ENCODE results near the gene FGF14.
A peak's percentile ranks its signal among the peaks of the same experiment; 100 is the strongest.

FGF14 gene

DNA sequence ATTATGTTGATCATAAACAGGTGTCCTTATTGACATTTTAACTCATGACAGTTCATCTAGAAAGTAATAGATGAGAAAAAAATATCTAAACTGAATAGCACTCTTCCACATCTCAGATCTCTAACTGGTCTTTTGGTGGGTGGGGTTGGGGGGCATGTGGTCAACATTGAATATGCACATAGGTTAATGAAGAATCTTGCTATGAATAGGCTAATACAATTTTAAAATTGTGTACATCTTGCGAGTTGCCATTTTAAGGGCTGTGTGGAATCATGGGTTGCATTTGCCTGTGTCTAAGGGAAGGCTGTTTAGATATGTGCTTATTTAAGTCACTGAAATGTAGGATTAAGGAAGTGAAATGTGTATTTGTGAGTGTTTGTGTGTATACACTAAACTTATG is 603.4 kb downstream of the FGF14 start:
- Mint-ChIP-seq H3K27ac (no peak overlapping the region), H3K36me3 (no peaks in the 10 kb centered on the region), H3K9me3 (no peaks in the 10 kb centered on the region), H3K4me3 (no peak overlapping the region), H3K4me1 (no peaks in the 10 kb centered on the region), H3K27me3 (no peaks in the 10 kb centered on the region)
- DNase-seq (no peak), ATAC-seq (replicated peaks) (no peak)

- no peak overlapping the region for H3K27ac Mint-ChIP-seq
- H3K9me3 Mint-ChIP-seq: no peaks in the 10 kb centered on the region
- no peak for DNase-seq
Measured at GRCh38 chr13:101795460-101795859, 606.4 kb downstream of the FGF14 start.

DNA sequence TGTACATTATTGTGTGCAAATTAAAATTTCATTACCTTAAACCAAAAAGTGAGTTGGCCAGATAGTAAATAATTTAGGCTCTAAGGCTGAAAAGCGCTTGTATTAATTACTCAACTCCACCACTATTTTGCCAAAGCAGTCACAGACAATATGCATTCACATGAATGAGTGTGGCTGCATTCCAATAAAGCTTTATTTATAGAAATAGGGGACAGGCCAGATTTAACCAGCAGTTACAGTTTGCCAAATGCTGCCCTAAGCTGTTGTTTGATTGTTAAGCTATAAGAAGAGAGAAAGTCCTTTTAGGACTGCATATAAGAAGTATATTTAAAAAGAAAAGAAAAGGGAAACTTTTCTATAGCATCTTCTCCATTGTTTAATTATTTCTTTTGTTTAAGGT is 606.8 kb downstream of the FGF14 start:
- H3K4me1 Mint-ChIP-seq: no peaks in the 10 kb centered on the region
- no peak overlapping the region for H3K27ac Mint-ChIP-seq
- ATAC-seq (replicated peaks) (no peak), DNase-seq (no peak)
- H3K36me3 Mint-ChIP-seq: no peaks in the 10 kb centered on the region
- no peaks in the 10 kb centered on the region for H3K9me3 Mint-ChIP-seq
- no peaks in the 10 kb centered on the region for H3K27me3 Mint-ChIP-seq
- no peak overlapping the region for H3K4me3 Mint-ChIP-seq

More at GRCh38 chr13:101795460-101795859, 606.4 kb downstream of the FGF14 start:
- no peak for ATAC-seq (replicated peaks)
- no peaks in the 10 kb centered on the region for H3K36me3 Mint-ChIP-seq
- no peak overlapping the region for H3K4me3 Mint-ChIP-seq
- H3K27me3 Mint-ChIP-seq: no peaks in the 10 kb centered on the region
- no peaks in the 10 kb centered on the region for H3K4me1 Mint-ChIP-seq

GRCh38 chr13:101792189-101792588 is 609.7 kb downstream of the FGF14 start:
- no peaks in the 10 kb centered on the region for H3K36me3 Mint-ChIP-seq
- ATAC-seq (replicated peaks) (no peak), DNase-seq (no peak)
- no peak overlapping the region for H3K27ac Mint-ChIP-seq
- H3K4me3 Mint-ChIP-seq: no peak overlapping the region
- no peaks in the 10 kb centered on the region for H3K4me1 Mint-ChIP-seq
- no peaks in the 10 kb centered on the region for H3K9me3 Mint-ChIP-seq
- H3K27me3 Mint-ChIP-seq: peaks cover 0 to 4% of the 10 kb centered on the region in 2 donors

DNA sequence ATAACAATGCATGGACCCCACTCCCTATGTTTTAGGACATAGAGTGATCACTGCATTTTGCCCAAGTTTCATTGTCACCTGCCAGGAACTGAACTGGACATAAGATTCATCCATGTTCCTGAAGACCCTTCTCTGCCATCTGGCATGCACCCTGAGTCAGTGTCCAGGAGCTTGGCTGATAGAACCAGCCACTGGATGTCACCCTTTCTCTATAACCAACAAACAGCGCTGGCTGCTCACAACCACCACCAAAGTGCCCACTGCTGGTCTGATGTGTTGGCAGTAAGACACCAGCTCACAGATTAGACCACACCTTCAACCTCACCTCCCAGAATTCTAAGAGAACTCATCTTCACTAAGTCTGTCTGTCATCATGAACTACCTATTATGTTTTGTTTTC is 616.0 kb downstream of the FGF14 start:
- ATAC-seq (replicated peaks) (peak in 1 of 2 donors; percentile 48), DNase-seq (no peak)

DNA sequence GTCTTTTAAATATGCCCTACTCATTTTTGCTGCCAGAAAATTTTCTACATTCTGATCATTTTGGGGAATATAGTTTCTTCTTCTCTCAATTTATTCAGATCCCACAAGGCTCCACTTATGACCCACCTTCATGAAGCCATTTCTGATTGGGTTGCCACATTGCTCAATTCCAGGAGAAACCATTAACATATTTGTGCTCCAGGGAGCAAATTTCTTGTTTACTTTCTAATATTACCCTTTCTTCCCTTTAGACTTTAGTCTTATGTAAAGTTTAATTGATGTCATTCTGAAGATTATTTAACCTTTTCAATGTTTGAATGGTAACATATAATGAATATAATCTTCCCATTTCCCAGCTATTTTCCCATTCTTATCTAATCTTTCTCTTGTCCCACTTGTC is 617.5 kb downstream of the FGF14 start:
- Mint-ChIP-seq H3K4me1 (no peaks in the 10 kb centered on the region), H3K27ac (no peak overlapping the region), H3K4me3 (no peak overlapping the region), H3K27me3 (peaks cover 0 to 4% of the 10 kb centered on the region in 2 donors), H3K9me3 (no peaks in the 10 kb centered on the region), H3K36me3 (no peaks in the 10 kb centered on the region)
- no peak for ATAC-seq (replicated peaks)
- DNase-seq: no peak

More for the DNA sequence above, 616.0 kb downstream of the FGF14 start:
- Mint-ChIP-seq H3K4me1 (no peaks in the 10 kb centered on the region), H3K9me3 (no peaks in the 10 kb centered on the region), H3K36me3 (no peaks in the 10 kb centered on the region), H3K27me3 (peaks cover 0 to 4% of the 10 kb centered on the region in 2 donors), H3K27ac (no peak overlapping the region), H3K4me3 (no peak overlapping the region)

DNA sequence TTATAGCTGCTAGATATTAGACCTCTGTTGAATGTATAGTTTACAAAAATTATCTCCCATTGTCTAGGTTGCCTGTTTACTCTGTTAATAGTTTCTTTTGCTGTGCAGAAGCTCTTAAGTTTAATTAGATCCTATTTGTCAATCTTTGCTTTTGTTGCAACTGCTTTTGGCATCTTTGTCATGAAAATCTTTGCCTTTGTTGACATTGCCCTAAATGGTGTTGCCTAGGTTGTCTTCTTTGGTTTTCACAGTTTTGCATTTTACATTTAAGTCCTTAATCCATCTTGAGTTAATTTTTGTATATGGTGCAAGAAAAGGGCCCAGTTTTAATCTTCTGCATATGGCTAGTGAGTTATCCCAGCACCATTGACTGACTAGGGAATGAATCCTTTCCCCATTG is 618.3 kb downstream of the FGF14 start:
- peaks cover 0 to 4% of the 10 kb centered on the region in 2 donors for H3K27me3 Mint-ChIP-seq
- no peak overlapping the region for H3K4me3 Mint-ChIP-seq
- H3K27ac Mint-ChIP-seq: no peak overlapping the region
- no peak for DNase-seq
- ATAC-seq (replicated peaks): no peak
- H3K36me3 Mint-ChIP-seq: no peaks in the 10 kb centered on the region
- no peaks in the 10 kb centered on the region for H3K9me3 Mint-ChIP-seq
- no peaks in the 10 kb centered on the region for H3K4me1 Mint-ChIP-seq

GRCh38 chr13:101780211-101780610 is 621.6 kb downstream of the FGF14 start:
- H3K27ac Mint-ChIP-seq: no peak overlapping the region
- H3K9me3 Mint-ChIP-seq: no peaks in the 10 kb centered on the region
- H3K36me3 Mint-ChIP-seq: no peaks in the 10 kb centered on the region
- H3K4me3 Mint-ChIP-seq: no peak overlapping the region
- ATAC-seq (replicated peaks): no peak
- no peaks in the 10 kb centered on the region for H3K27me3 Mint-ChIP-seq
- DNase-seq: no peak
- no peaks in the 10 kb centered on the region for H3K4me1 Mint-ChIP-seq

- Mint-ChIP-seq H3K4me3 (no peak overlapping the region), H3K27me3 (no peaks in the 10 kb centered on the region), H3K36me3 (no peaks in the 10 kb centered on the region), H3K4me1 (no peaks in the 10 kb centered on the region), H3K27ac (no peak overlapping the region), H3K9me3 (no peaks in the 10 kb centered on the region)
- no peak for ATAC-seq (replicated peaks)
- no peak for DNase-seq
Measured at GRCh38 chr13:101779147-101779546, 622.7 kb downstream of the FGF14 start.

DNA sequence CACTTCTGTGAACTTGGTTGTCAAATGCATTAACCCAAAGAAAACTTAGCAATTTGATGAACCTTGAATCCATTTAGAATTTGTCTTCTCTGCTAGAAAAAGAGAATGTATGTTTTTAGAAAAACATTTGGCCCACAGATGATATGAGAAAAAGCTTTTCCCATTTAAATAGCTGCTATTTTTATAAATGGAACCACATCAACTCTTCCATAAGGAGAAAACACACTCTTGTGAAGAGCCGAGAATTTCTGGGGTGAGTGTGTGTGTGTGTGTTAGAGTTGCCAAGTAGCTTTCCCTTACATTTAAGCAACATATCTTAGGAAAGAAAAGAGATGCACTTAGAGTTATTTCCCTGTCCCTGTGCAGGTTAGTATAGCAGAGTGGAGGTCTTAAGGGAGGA is 626.6 kb downstream of the FGF14 start:
- no peak for ATAC-seq (replicated peaks)
- no peak overlapping the region for H3K4me3 Mint-ChIP-seq

DNA sequence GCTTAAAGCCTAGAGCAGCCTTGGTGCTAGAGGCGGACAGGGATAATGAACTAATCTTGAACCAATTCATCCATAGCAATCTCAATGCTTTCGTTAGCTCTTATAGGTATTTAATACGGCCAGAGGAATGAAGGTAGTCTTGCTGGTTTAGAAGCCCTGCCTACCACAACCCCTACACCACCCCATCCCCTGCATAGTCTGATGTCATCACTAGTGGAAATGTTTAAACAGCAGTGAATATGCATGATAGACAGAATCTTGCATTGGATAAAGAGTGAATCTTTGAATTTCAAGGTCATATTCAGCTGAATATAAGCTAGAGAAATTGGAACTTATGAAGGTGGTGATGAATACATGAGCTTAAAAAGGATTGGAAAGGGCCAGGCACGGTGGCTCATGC is 627.5 kb downstream of the FGF14 start:
- Mint-ChIP-seq H3K27ac (no peak overlapping the region), H3K4me3 (no peak overlapping the region), H3K9me3 (no peaks in the 10 kb centered on the region), H3K4me1 (no peaks in the 10 kb centered on the region), H3K27me3 (no peaks in the 10 kb centered on the region), H3K36me3 (no peaks in the 10 kb centered on the region)
- no peak for DNase-seq
- no peak for ATAC-seq (replicated peaks)

More for the DNA sequence above, 626.6 kb downstream of the FGF14 start:
- Mint-ChIP-seq H3K36me3 (no peaks in the 10 kb centered on the region), H3K9me3 (no peaks in the 10 kb centered on the region), H3K27me3 (no peaks in the 10 kb centered on the region), H3K4me1 (no peaks in the 10 kb centered on the region), H3K27ac (no peak overlapping the region)
- no peak for DNase-seq

- Mint-ChIP-seq H3K27me3 (no peaks in the 10 kb centered on the region), H3K4me1 (no peaks in the 10 kb centered on the region), H3K36me3 (no peaks in the 10 kb centered on the region), H3K4me3 (no peak overlapping the region), H3K9me3 (no peaks in the 10 kb centered on the region), H3K27ac (no peak overlapping the region)
- ATAC-seq (replicated peaks): no peak
- DNase-seq: no peak
Measured at GRCh38 chr13:101773062-101773461, 628.8 kb downstream of the FGF14 start.

DNA sequence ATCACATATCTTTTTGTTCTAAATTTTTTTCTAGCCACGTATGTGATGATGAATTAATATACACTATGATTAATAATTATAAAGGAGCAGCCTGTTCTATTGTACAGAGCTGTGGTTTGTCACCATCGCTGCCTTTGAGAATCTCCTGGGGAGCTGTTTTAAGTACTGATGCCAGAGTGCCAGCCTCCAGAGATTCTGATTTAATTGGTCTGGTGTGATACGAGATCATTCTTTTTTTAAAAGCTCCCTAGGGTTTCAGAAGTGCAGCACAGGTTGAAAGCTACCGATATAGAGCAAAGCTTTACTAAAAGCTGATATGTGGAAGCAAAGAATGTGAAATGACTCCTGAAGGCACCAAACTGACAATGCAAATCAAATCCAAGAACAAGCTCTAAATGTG is 634.7 kb downstream of the FGF14 start:
- Mint-ChIP-seq H3K27ac (no peak overlapping the region), H3K36me3 (no peaks in the 10 kb centered on the region), H3K4me1 (no peaks in the 10 kb centered on the region), H3K4me3 (no peak overlapping the region), H3K9me3 (peaks cover 0 to 1% of the 10 kb centered on the region in 2 donors), H3K27me3 (no peaks in the 10 kb centered on the region)
- ATAC-seq (replicated peaks) (no peak), DNase-seq (no peak)

DNA sequence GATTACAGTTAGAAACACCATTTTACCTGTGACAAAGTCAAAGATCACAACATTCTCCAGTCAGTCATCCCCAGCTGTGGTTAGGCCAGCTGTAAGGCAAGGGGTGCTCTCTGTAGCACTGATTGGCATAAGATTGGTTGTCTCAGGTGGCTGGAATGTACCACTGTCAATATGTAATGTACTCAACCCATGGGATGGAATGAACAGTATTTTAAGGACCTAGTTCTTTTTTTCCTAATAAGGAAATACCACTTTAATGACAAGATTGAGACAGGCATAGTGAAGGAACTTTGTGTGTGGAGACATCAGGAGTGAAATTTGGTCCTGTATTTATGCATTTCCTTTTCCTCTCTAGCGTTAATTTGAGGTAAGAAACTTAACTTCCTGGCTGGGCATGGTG is 638.7 kb downstream of the FGF14 start:
- H3K4me3 Mint-ChIP-seq: no peak overlapping the region
- DNase-seq: no peak
- peaks cover 0 to 1% of the 10 kb centered on the region in 2 donors for H3K9me3 Mint-ChIP-seq
- no peak overlapping the region for H3K27ac Mint-ChIP-seq
- no peaks in the 10 kb centered on the region for H3K36me3 Mint-ChIP-seq
- ATAC-seq (replicated peaks): no peak
- H3K27me3 Mint-ChIP-seq: peaks cover 8% of the 10 kb centered on the region in 2 donors
- no peaks in the 10 kb centered on the region for H3K4me1 Mint-ChIP-seq

DNA sequence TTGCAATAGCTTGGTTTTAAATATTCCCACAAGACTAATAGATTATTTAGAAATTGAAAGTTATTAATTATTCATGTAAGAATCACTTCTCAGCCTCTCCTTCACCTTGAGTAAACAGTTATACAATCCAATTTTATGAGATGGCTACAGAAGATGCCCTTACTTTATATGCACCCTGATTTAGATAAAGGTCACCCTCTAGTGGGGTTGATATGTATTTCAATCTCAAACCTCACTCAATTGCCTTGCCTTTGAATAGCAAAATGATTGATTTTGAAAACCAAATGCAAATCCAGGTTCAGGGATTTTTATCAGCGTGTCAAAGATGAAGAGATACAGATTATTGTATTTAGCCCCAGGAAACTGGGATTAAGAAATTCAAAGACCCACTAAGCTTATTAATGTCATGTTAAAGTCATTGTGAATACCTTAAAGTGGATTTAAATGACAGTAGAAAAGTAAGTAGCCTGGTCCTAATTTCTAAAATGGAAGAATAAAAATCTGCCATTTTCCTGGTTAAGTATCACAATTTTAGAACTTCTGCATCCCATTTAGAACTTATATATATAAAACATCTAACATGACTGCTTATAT is 644.3 kb downstream of the FGF14 start:
- Mint-ChIP-seq H3K4me3 (no peak overlapping the region), H3K27ac (no peak overlapping the region), H3K36me3 (no peaks in the 10 kb centered on the region), H3K9me3 (no peaks in the 10 kb centered on the region), H3K27me3 (peaks cover 8% of the 10 kb centered on the region in 2 donors), H3K4me1 (no peaks in the 10 kb centered on the region)
- peak; percentile 57 to 78 for ATAC-seq (replicated peaks)
- DNase-seq: no peak
